ENCODE results near the gene RNU1-4. TPM values are rescaled to one million over a fixed set of nuclear protein-coding genes. Genes with fewer than 3 reads are reported as not detected.
"Not testable (repeated sequence)": the region's sequence is repeated elsewhere in the genome, so short reads cannot be mapped to it uniquely, and the experiment has no call there.

Gene RNU1-4
- total RNA-seq, 1 donor from 2014 or later = 6,195 TPM

GRCh38 chr1:16724718-16725438, 15.4 kb upstream of the RNU1-4 start:
- intact Hi-C loops (cut with DNase I) = no loop called here

DNA sequence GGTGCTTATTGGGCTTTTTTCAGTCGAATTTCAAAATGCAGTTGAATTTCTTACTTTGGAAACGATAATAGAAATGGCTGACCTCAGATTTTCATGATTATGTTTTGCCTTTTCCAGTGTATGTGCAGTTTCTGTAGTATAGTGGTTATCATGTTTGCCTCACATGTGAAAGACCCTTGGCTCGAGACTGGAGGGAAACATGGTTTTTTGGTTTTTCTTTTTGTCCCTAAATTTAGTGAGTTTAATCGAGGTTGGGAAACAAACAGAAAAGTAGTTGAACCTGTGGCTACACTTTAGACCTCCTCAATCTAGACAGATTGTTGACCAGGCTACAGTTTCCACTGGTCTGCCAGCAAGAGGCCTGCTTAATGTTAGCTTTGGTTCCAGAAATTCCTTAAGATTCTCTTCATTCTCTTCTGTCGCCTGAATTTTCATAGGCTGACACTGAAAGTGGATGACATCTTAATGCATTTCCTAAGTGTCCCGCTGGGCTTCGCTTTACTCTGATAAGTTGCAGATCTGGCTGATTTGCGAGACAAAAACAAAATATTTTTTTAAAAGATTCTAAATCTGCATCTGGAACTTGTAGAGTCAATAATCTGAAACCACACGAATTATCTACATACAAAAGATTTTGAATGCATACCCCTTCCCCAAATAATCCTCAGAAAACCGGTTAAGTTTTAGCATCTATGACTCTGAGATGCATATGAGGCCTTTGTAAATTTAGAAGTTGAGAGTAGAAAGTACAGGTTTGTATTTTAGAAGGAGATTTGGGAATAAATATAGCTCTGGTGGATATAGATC, 14.7 kb upstream of the RNU1-4 start:
- intact Hi-C loops (cut with DNase I); DNase-seq (ENCODE audit: low spot score): not testable (repeated sequence)

More at GRCh38 chr1:16724718-16725438, 15.4 kb upstream of the RNU1-4 start:
- DNase-seq (ENCODE audit: low spot score) = peak; percentile 76

GRCh38 chr1:16727190-16728111, 12.9 kb upstream of the RNU1-4 start:
- peak; percentile 76 for DNase-seq (ENCODE audit: low spot score)
- intact Hi-C loops (cut with DNase I) = no loop called here

- intact Hi-C loops (cut with DNase I); DNase-seq (ENCODE audit: low spot score): not testable (repeated sequence)
Observed at GRCh38 chr1:16728243-16728949, 11.9 kb upstream of the RNU1-4 start.

- intact Hi-C loops (cut with DNase I); DNase-seq (ENCODE audit: low spot score): not testable (repeated sequence)
Observed at GRCh38 chr1:16732254-16732896, 7.9 kb upstream of the RNU1-4 start.

DNA sequence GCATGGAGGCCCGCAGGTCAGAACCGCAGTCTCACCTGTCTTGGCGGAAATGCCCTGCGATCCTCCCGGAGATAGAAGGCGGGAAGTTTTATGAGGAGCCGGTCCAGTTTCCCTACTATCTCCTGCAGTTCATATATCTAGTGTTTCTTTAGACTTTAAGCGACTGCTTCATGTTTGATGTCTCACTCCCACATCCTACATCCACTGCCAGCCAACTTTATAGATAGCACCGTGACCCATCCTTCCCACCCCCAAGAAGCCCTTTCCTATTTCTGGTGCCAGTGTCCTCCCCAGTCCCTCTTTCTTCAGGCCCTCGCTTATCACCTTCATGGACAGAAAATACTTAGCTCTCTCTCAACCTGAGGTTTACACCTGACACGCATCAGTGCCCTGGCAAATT, 914 bp downstream of the RNU1-4 start:
- intact Hi-C loops (cut with DNase I); DNase-seq (ENCODE audit: low spot score): not testable (repeated sequence)

DNA sequence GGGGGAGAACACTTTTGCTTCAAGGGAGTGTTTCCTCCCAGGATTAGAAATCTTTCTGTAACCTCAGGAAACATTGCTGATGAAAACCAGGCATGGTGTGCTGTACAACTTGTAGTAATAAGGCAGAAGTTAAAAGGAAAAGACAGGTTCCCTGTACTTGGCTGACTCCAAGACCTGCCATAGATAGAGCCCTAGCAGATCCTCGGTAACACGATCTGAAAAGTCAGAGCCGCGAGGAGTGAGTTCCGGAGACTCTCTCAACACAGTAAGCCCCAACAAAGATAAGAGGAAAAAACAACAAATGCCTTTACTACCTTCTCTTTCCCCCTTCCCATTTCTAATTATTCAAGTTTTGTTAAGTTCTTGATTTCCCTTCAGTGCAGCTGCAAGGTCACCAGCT, 7.3 kb downstream of the RNU1-4 start:
- intact Hi-C loops (cut with DNase I); DNase-seq (ENCODE audit: low spot score): not testable (repeated sequence)

DNA sequence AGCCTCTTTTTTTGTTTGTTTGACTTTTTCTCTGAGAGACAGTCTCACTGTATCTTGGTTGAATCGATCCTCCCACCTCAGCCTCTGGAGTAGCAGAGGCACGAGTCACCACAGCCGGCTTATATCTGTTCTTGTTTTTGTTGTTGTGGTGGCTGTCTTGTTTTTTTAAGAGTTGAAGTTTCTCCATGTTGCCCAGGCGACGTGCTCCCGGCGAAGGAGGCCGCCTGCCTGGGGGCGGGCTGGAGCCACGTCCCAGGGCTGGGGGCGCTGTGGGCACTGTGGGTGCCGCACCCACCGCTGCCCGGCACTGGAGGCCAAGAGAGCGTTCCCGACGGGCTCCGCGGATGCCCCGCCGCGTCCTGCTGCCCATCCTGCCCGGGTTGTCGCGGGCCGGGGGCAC, 8.4 kb downstream of the RNU1-4 start:
- DNase-seq (ENCODE audit: low spot score); intact Hi-C loops (cut with DNase I): not testable (repeated sequence)

- DNase-seq (ENCODE audit: low spot score); intact Hi-C loops (cut with DNase I): not testable (repeated sequence)
Observed at GRCh38 chr1:16749910-16750888, 9.9 kb downstream of the RNU1-4 start.

DNA sequence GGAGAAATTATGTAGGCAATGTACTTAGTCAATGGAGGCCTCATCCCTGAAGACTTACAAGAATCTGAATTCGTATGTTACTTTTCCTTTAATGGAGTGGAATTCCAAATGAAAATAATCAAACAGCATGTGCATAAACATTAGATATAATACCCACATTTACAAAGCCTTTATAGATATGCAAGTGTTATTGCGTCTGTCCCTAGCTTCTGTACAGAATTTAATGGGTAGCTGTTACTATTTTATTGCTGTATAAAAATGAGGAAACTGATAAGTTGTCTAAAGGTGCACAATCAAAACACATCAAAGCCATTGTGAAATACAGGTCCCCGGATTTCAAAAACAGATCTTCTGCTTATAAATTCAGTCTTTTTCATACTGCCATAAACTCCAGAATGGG, 12.5 kb downstream of the RNU1-4 start:
- DNase-seq (ENCODE audit: low spot score); intact Hi-C loops (cut with DNase I): not testable (repeated sequence)

- intact Hi-C loops (cut with DNase I); DNase-seq (ENCODE audit: low spot score): not testable (repeated sequence)
Observed at GRCh38 chr1:16755385-16755784, 15.1 kb downstream of the RNU1-4 start.

DNA sequence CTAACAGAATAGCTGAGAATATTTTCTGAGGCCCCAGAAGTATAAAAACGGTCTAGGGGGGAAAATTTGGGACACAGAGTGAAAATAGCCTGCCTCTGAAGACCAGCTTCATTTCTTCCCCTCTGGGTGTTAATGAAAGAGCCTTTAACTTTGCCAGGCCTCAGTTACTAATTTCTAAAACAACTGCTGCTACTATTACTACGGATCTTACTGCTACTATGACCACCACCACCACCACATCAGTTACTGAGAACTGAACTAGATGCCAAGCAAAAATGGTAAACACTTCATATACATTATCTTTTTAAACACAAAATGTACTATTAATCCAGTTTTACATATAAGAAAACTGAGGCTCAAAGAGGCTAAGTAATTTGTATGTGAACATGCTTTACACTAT, 15.6 kb downstream of the RNU1-4 start:
- DNase-seq (ENCODE audit: low spot score); intact Hi-C loops (cut with DNase I): not testable (repeated sequence)

GRCh38 chr1:16757574-16757973, 17.3 kb downstream of the RNU1-4 start:
- intact Hi-C loops (cut with DNase I); DNase-seq (ENCODE audit: low spot score): not testable (repeated sequence)

GRCh38 chr1:16758060-16758459, 17.7 kb downstream of the RNU1-4 start:
- DNase-seq (ENCODE audit: low spot score); intact Hi-C loops (cut with DNase I): not testable (repeated sequence)

DNA sequence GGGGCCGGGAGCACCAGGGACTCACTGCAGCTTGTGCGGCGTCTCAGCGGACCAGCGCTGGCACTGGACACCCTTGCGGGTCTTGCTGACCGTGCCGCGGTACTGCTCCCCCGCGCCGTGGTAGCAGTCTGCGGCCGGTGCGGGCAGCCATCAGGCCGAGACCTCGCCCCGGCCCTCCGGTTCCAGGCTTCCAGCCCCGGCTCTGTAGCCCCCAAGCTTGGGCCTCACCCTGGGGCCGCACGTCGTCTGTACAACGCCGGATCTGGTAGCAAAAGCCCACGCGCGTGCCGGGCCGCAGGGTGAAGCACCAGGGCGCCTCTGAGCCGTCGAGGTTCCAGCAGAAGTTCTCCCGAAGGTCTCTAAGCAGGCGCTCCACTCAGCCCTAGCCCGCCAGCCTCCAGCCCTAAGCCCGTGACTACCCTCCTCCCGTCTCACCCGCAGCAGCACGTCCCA, 18.8 kb downstream of the RNU1-4 start:
- intact Hi-C loops (cut with DNase I) = not testable (repeated sequence)
- peak; percentile 64 for DNase-seq (ENCODE audit: low spot score)

DNA sequence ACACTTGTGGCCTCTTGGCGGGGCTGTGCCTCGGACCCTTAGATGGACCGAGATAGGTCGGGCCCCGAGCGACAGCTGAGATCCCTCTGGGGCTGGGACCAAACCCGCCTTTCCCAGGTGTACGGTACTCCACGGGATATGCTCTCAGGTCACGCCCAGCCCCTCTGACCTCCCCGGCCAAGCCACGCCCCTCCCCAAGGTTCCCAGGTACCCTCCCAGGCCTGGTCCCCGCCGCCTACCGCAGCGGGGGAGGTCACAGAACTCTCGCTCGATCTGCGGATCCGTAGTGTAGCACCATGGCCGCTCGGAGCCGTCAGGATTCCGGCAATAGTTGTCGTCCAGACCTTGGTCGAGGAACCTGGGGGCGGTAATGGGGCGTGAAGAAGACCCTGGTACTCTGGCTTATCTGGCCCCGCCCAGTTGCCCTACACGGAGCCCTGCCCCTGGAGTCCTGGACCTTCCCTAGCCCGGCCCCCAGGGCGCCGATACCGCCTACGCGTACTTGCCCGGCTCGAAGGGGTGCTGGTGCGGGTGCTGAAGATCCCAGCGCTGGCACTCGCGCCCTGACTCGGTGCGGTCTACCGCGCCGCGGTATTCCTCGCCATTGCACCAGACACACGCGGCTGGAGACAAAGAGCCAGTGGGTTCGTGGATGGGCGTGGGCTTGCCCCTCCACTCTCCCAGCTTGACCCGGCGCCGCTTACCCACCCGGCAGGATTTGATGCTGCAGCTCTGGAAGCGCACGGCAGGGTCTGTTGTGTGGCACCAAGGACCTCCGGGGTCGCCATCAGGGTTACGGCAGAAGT, 19.5 kb downstream of the RNU1-4 start:
- intact Hi-C loops (cut with DNase I); DNase-seq (ENCODE audit: low spot score): not testable (repeated sequence)

DNA sequence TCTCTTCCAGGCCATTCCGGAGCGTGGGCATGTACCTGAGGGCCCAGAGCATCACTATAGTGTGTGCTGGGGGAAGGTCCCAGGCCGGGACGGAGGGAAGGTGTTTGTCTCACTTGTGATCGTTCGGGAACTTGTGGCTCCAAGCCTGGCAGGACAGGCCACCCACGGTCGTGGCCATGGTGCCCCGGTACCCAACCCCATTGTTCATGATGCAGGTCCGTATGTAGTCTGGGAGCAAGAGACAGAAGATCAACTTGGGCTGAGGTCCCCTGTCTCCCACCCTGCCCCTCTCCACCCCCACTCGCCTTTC, 20.1 kb downstream of the RNU1-4 start:
- intact Hi-C loops (cut with DNase I); DNase-seq (ENCODE audit: low spot score): not testable (repeated sequence)
